GM18511 (cell line): ENCODE results near the gene LEMD1.
"Not testable (repeated sequence)": the region's sequence is repeated elsewhere in the genome, so short reads cannot be mapped to it uniquely, and the experiment has no call there.

ENCODE experiments used
- ATAC-seq: cut with Tn5 transposase; IDR thresholded peaks from one replicate; pipeline ENCODE4 v1.9.1; 2021; ENCODE audit warnings: mild to moderate bottlenecking, moderate library complexity; ENCODE audit not compliant: unreplicated experiment

The LEMD1 gene

GRCh38 chr1:205447457-205448341, 25.8 kb upstream of the LEMD1 start:
- ATAC-seq, result no peak

- no peak for ATAC-seq
Measured at GRCh38 chr1:205446828-205447227, 25.0 kb upstream of the LEMD1 start.

DNA sequence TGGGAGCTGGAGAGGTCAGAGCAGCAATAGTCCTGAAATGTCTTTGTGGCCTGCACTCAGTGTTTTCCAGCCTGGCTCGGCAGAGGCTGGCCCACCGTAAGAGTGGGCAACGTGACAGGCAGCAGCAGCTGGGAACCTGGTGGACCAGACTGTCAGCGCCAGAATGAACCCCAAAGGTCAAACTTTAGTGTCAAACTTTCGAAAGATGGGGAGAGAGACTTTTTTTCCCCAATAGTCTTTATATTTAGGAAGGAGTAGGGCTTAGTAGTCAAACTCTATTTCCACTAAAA, 23.7 kb upstream of the LEMD1 start:
- no peak for ATAC-seq

GRCh38 chr1:205444931-205445645, 23.2 kb upstream of the LEMD1 start:
- no peak for ATAC-seq

GRCh38 chr1:205444300-205444930, 22.6 kb upstream of the LEMD1 start:
- ATAC-seq, result no peak

- ATAC-seq, result no peak
Measured at GRCh38 chr1:205443585-205444299, 21.9 kb upstream of the LEMD1 start.

GRCh38 chr1:205442051-205442725, 20.3 kb upstream of the LEMD1 start:
- no peak for ATAC-seq

GRCh38 chr1:205441716-205442050, 19.8 kb upstream of the LEMD1 start:
- ATAC-seq, result no peak

- ATAC-seq, result no peak
Measured at GRCh38 chr1:205441318-205441633, 19.4 kb upstream of the LEMD1 start.

- ATAC-seq, result peak; percentile 86
Measured at GRCh38 chr1:205440476-205441317, 18.8 kb upstream of the LEMD1 start.

- no peak for ATAC-seq
Measured at GRCh38 chr1:205440121-205440475, 18.2 kb upstream of the LEMD1 start.

DNA sequence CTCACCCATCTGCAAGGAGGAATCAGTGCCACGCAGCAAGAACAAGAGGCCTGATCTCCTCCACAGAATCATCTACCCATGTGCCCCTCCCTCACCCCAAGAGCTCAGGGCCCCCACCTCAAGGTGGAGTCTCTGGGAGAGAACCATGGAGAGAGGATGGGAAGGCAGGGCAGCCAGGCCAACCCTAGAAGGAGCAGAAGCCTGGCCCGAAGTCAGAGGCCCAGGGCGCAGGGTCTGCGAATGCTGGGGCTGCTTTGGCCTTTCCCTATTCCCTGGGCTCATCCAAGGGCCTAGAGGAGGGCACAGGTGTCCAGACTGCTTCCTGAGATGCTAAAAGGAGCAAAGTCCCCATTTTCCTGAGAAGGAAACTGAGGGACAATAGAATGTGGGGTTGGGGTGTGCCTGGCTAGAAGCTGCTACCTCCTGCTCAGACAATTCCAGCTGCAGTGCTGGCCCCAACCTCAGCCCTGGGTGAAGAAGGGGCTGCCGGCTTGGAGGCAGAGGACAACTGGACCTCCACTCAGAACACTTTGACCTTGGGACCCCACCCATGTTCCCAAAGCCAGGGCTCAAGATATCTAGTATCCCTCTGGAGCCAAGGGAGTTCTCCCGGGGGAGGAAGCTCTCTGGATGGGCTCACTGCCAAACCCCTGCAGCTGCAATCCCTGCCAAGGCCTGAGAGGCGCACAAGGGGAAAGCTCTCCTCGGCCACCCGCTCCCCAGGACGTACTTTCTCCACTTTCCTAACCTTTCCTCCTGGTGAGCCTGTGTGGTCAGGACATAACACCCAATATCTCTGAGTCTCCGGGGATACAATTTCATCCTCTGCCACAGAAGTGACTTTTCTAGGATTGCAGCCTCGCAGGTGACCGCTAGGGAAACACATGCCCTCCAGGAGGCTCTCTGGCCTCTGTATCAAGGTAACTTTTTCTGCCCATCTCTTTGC, 16.6 kb upstream of the LEMD1 start:
- no peak for ATAC-seq

DNA sequence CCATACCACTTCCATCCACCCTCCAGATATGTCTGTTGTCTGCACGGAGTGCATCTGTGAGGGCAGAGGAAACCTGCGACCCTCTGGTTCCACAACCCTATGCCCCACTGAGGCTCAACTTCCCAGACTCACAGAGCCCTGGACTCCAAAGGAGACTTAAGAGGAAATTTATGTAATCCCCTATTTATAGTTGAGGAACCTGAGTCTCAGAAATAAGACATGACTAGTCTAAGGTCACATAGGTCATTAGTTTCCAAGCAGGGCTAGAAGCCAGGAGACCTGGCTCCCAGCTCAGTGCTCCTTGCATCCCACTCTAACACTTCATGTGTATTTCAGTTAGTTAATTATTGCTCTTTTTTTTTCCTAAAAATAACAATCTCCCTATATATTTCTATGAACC, 15.7 kb upstream of the LEMD1 start:
- ATAC-seq, result no peak

- ATAC-seq, result no peak
Measured at GRCh38 chr1:205436776-205437410, 15.0 kb upstream of the LEMD1 start.

- no peak for ATAC-seq
Measured at GRCh38 chr1:205435578-205436573, 14.0 kb upstream of the LEMD1 start.

- ATAC-seq, result no peak
Measured at GRCh38 chr1:205434738-205435137, 12.9 kb upstream of the LEMD1 start.

DNA sequence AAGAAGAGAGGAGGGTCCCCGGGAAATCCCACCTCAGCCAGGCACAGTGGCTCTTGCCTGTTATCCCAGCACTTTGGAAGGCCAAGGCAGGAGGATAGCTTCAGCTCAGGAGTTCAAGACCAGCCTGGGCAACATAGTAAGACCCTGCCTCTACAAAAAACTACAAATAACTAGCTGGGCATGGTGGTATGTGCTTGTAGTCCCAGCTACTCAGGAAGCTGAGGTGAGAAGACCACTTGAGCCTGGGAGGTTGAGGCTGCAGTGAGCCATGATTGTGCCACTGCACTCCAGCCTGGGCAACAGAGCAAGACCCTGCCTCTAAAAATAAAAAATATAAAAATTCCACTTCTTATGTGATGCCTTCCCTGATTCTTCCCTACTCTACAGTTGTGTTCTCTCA, 10.8 kb upstream of the LEMD1 start:
- not testable (repeated sequence) for ATAC-seq
